Measurements from ENCODE around the gene SDC3. TPM values are rescaled to one million over a fixed set of nuclear protein-coding genes. Genes with fewer than 3 reads are reported as not detected.

SDC3 gene
- polyA plus RNA-seq, 1 experiment, result 18.0 TPM

GRCh38 chr1:30898031-30898815 lies 10.3 kb downstream of the SDC3 start:
- ChIA-PET CTCF (interaction anchor here (1.0 to 2.1 kb wide), 4 partner anchors 8 to 97 kb away, joined by 4 to 5 read pairs (median 5); no protein-coding TSS in a partner anchor), POLR2A (no interaction called here)
- TF ChIP-seq CTCF (IDR thresholded peaks at IDR 0.05; ENCODE audit: insufficient read depth, low read depth, low read length), result no peak
- no peak for DNase-seq (ENCODE audit: low read depth)
- no peaks in the 10 kb centered on the region for H3K27me3 ChIP-seq (ENCODE audit: control insufficient read depth, insufficient read depth, low read length)
- H3K4me3 ChIP-seq (ENCODE audit: low read depth, low read length), result no peak overlapping the region
- no peaks in the 10 kb centered on the region for H3K36me3 ChIP-seq (ENCODE audit: control insufficient read depth, insufficient read depth, low read length)

- no peaks in the 10 kb centered on the region for H3K36me3 ChIP-seq (ENCODE audit: control insufficient read depth, insufficient read depth, low read length)
- CTCF ChIA-PET, result interaction anchor here (0.8 to 2.1 kb wide), 5 partner anchors 10 to 117 kb away, joined by 3 to 5 read pairs (median 4); no protein-coding TSS in a partner anchor
- POLR2A ChIA-PET, result no interaction called here
- TF ChIP-seq CTCF (IDR thresholded peaks at IDR 0.05; ENCODE audit: insufficient read depth, low read depth, low read length), result no peak
- no peak overlapping the region for H3K4me3 ChIP-seq (ENCODE audit: low read depth, low read length)
- DNase-seq (ENCODE audit: low read depth), result no peak
- no peaks in the 10 kb centered on the region for H3K27me3 ChIP-seq (ENCODE audit: control insufficient read depth, insufficient read depth, low read length)
These were observed 11.7 kb downstream of the SDC3 start for GRCh38 chr1:30896905-30897304.

- no peak for DNase-seq (ENCODE audit: low read depth)
- ChIA-PET POLR2A (no interaction called here), CTCF (interaction anchor here (0.9 to 2.1 kb wide), 4 partner anchors 10 to 116 kb away, joined by 4 to 5 read pairs (median 4); no protein-coding TSS in a partner anchor)
- no peak for TF ChIP-seq CTCF (IDR thresholded peaks at IDR 0.05; ENCODE audit: insufficient read depth, low read depth, low read length)
- H3K27me3 ChIP-seq (ENCODE audit: control insufficient read depth, insufficient read depth, low read length), result no peaks in the 10 kb centered on the region
- H3K4me3 ChIP-seq (ENCODE audit: low read depth, low read length), result no peak overlapping the region
- no peaks in the 10 kb centered on the region for H3K36me3 ChIP-seq (ENCODE audit: control insufficient read depth, insufficient read depth, low read length)
These were observed 12.5 kb downstream of the SDC3 start for GRCh38 chr1:30895944-30896660.

GRCh38 chr1:30895382-30895943 lies 13.1 kb downstream of the SDC3 start:
- TF ChIP-seq CTCF (IDR thresholded peaks at IDR 0.05; ENCODE audit: insufficient read depth, low read depth, low read length), result no peak
- DNase-seq (ENCODE audit: low read depth), result no peak
- ChIA-PET POLR2A (no interaction called here), CTCF (interaction anchor here (0.6 to 1.3 kb wide), 3 partner anchors 33 to 143 kb away, joined by 3 to 4 read pairs (median 4); no protein-coding TSS in a partner anchor)
- Histone ChIP-seq H3K36me3 (ENCODE audit: control insufficient read depth, insufficient read depth, low read length) (no peaks in the 10 kb centered on the region), H3K4me3 (ENCODE audit: low read depth, low read length) (no peak overlapping the region), H3K27me3 (ENCODE audit: control insufficient read depth, insufficient read depth, low read length) (no peaks in the 10 kb centered on the region)

GRCh38 chr1:30894508-30894973 lies 14.0 kb downstream of the SDC3 start:
- Histone ChIP-seq H3K36me3 (ENCODE audit: control insufficient read depth, insufficient read depth, low read length) (no peaks in the 10 kb centered on the region), H3K4me3 (ENCODE audit: low read depth, low read length) (no peak overlapping the region), H3K27me3 (ENCODE audit: control insufficient read depth, insufficient read depth, low read length) (no peaks in the 10 kb centered on the region)
- ChIA-PET POLR2A (no interaction called here), CTCF (no interaction called here)
- no peak for TF ChIP-seq CTCF (IDR thresholded peaks at IDR 0.05; ENCODE audit: insufficient read depth, low read depth, low read length)
- DNase-seq (ENCODE audit: low read depth), result no peak
